ENCODE measurements around the gene ZNFX1.

DNA sequence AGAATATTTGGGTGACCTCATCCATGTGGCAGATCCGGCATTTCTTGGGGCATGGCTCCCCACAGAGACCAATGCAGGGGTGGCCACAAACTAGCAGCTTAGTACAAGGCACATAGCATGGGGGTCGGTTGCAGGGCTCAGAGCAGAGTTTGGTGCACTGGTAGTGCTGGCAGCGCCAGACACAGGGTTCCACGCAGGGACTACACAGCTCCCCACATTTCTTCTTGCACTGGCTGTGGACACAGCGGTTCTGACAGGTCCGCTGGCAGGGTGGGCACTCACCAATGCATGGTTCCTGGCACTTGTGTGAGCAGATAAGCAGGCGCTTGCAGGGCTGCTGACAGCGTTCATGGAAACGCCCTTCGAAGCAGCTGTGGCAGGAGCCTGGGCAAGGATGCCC lies 29.6 kb downstream of the ZNFX1 start:
- TF ChIP-seq, protein P1, sequence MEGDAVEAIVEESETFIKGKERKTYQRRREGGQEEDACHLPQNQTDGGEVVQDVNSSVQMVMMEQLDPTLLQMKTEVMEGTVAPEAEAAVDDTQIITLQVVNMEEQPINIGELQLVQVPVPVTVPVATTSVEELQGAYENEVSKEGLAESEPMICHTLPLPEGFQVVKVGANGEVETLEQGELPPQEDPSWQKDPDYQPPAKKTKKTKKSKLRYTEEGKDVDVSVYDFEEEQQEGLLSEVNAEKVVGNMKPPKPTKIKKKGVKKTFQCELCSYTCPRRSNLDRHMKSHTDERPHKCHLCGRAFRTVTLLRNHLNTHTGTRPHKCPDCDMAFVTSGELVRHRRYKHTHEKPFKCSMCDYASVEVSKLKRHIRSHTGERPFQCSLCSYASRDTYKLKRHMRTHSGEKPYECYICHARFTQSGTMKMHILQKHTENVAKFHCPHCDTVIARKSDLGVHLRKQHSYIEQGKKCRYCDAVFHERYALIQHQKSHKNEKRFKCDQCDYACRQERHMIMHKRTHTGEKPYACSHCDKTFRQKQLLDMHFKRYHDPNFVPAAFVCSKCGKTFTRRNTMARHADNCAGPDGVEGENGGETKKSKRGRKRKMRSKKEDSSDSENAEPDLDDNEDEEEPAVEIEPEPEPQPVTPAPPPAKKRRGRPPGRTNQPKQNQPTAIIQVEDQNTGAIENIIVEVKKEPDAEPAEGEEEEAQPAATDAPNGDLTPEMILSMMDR (conservative IDR thresholded peaks at IDR 0.05), result no peak
- TF ChIP-seq ZFX (IDR thresholded peaks at IDR 0.05), result no peak
